Upper lobe of right lung (tissue), 1 donor: ENCODE results near the gene KCNS1. TPM values are rescaled to one million over a fixed set of nuclear protein-coding genes. Genes with fewer than 3 reads are reported as not detected.
A peak's percentile ranks its signal among the peaks of the same experiment; 100 is the strongest.

ENCODE experiments used
- ATAC-seq: fragments of 200-7000 bp; cut with Tn5 transposase; one replicate; pipeline ENCODE4 v1.9.1; 2020; ENCODE audit warnings: mild to moderate bottlenecking, moderate library complexity
- DNase-seq: peaks from one replicate; pipeline ENCODE4 v3.0.0-alpha.2; 2020
- H3K27ac ChIP-seq: fragments of 200-600 bp; one replicate; pipeline ENCODE4 v1.8.0; 2022
- H3K27me3 ChIP-seq: fragments of 200-600 bp; one replicate; pipeline ENCODE4 v1.8.0; 2022; ENCODE audit warnings: mild to moderate bottlenecking
- H3K36me3 ChIP-seq: fragments of 200-600 bp; one replicate; pipeline ENCODE4 v1.8.0; 2022
- H3K4me1 ChIP-seq: fragments of 200-600 bp; one replicate; pipeline ENCODE4 v1.8.0; 2022
- H3K4me3 ChIP-seq: fragments of 200-600 bp; one replicate; pipeline ENCODE4 v1.8.0; 2022; ENCODE audit warnings: mild to moderate bottlenecking
- H3K9me3 ChIP-seq: fragments of 200-600 bp; one replicate; pipeline ENCODE4 v1.8.0; 2022
- intact Hi-C: fragments of 100-400 bp; cut with DNase I; formaldehyde crosslinking; loops from one replicate; pipeline ENCODE4 v1.11.0; 2022
- total RNA-seq: library from RNA; stranded (reverse); fragmentation: NEBNext Ultra II Directional; extraction: Animal tissue kit (Norgen Biotek cat#: 25700); gene quantifications from one replicate; pipeline ENCODE4 v1.2.1, GENCODE V29; 2021
- TF ChIP-seq, protein P1 (sequence below): fragments of 200-600 bp; IDR thresholded peaks from one replicate; pipeline ENCODE4 v1.8.0; 2022; ENCODE audit warnings: antibody characterized with exemption
- donor health status: DM: no; HTN: yes; CAD: no; lungs with severe emphysema.

Gene KCNS1
- total RNA-seq, 1 donor from 2014 or later = 1.6 TPM

DNA sequence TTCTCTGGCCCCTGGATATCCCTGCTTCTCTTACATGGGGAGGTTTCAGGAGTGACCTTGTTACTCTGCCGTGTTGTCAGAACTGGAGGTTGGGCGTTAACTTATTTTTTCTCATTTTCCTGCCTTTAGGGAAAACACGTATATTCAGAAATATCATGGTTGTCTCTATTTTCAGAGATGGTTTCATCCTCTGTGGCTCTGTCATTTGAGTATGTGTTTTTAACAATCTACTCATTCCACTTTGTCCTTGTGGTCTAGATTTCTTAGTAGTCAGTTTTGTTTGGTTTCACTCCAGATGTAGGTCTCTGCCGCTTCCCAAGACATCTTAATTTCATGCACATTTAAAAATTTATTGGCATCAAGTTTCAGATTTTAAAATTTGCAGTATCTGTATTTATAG lies 45.9 kb downstream of the KCNS1 start:
- no peak overlapping the region for H3K27ac ChIP-seq
- H3K4me3 ChIP-seq = no peak overlapping the region
- H3K36me3 ChIP-seq = peaks cover 20% of the 10 kb centered on the region
- DNase-seq (no peak), ATAC-seq (no peak)
- TF ChIP-seq, protein P1, sequence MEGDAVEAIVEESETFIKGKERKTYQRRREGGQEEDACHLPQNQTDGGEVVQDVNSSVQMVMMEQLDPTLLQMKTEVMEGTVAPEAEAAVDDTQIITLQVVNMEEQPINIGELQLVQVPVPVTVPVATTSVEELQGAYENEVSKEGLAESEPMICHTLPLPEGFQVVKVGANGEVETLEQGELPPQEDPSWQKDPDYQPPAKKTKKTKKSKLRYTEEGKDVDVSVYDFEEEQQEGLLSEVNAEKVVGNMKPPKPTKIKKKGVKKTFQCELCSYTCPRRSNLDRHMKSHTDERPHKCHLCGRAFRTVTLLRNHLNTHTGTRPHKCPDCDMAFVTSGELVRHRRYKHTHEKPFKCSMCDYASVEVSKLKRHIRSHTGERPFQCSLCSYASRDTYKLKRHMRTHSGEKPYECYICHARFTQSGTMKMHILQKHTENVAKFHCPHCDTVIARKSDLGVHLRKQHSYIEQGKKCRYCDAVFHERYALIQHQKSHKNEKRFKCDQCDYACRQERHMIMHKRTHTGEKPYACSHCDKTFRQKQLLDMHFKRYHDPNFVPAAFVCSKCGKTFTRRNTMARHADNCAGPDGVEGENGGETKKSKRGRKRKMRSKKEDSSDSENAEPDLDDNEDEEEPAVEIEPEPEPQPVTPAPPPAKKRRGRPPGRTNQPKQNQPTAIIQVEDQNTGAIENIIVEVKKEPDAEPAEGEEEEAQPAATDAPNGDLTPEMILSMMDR = no peak
- H3K4me1 ChIP-seq = peaks cover 28% of the 10 kb centered on the region
- intact Hi-C loops = no loop called here
- no peaks in the 10 kb centered on the region for H3K9me3 ChIP-seq
- H3K27me3 ChIP-seq = no peaks in the 10 kb centered on the region

- no peak for DNase-seq
- no peaks in the 10 kb centered on the region for H3K27me3 ChIP-seq
- TF ChIP-seq, protein P1 = no peak
- H3K27ac ChIP-seq = peak overlapping the region; percentile 55
- intact Hi-C loops = no loop called here
- peaks cover 33% of the 10 kb centered on the region for H3K4me1 ChIP-seq
- no peaks in the 10 kb centered on the region for H3K9me3 ChIP-seq
- peaks cover 20% of the 10 kb centered on the region for H3K36me3 ChIP-seq
- no peak overlapping the region for H3K4me3 ChIP-seq
- ATAC-seq = no peak
Observed at GRCh38 chr20:45053430-45054351, 47.2 kb downstream of the KCNS1 start.

GRCh38 chr20:45052698-45053429 lies 48.1 kb downstream of the KCNS1 start:
- DNase-seq (no peak), ATAC-seq (peak; percentile 73)
- Histone ChIP-seq H3K4me1 (peaks cover 33% of the 10 kb centered on the region), H3K9me3 (no peaks in the 10 kb centered on the region), H3K4me3 (no peak overlapping the region), H3K27ac (peak overlapping the region; percentile 55), H3K27me3 (no peaks in the 10 kb centered on the region), H3K36me3 (peaks cover 20% of the 10 kb centered on the region)
- TF ChIP-seq, protein P1 = no peak
- intact Hi-C loops = no loop called here

GRCh38 chr20:45051204-45052060 lies 49.5 kb downstream of the KCNS1 start:
- Histone ChIP-seq H3K27ac (no peak overlapping the region), H3K27me3 (no peaks in the 10 kb centered on the region), H3K4me3 (no peak overlapping the region), H3K36me3 (peaks cover 9% of the 10 kb centered on the region), H3K4me1 (peaks cover 33% of the 10 kb centered on the region), H3K9me3 (no peaks in the 10 kb centered on the region)
- TF ChIP-seq, protein P1 = no peak
- ATAC-seq (no peak), DNase-seq (no peak)
- intact Hi-C loops = no loop called here

DNA sequence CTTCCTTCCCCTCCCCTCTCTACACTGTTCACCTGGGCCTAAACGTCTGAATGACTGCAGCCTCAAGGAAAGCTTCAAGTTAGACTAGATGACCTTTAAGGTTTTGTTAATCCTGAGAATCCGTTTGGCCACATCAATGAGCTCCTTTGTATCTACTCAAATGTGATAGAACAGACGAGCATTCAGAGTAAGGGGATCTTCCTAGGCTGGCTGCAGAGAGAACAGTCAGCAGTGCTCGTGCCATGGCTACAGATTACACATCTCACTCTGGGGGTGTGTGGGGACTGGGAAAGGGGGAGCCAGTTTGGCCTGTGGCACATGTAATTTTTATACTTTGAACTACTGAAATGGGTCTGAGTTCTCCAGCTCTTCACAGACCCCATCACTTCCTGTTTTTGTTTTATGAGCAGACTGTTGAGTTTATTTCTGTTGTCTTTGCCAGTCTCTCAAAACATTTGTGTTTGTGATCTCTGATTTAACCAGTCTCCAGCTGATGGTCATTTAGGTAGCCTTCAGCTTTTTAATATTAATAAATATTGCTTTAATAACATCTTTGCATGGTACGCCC lies 50.9 kb downstream of the KCNS1 start:
- no peaks in the 10 kb centered on the region for H3K27me3 ChIP-seq
- no peak for DNase-seq
- H3K4me1 ChIP-seq = peaks cover 33% of the 10 kb centered on the region
- peaks cover 8% of the 10 kb centered on the region for H3K36me3 ChIP-seq
- TF ChIP-seq, protein P1 = no peak
- no peak overlapping the region for H3K27ac ChIP-seq
- ATAC-seq = no peak
- no peaks in the 10 kb centered on the region for H3K9me3 ChIP-seq
- no peak overlapping the region for H3K4me3 ChIP-seq
- intact Hi-C loops = loop anchor here (10.0 kb wide), 1 partner anchor 45 kb away; no protein-coding TSS in a partner anchor
